Activated CD4-positive, alpha-beta T cell treated with anti-CD3 and anti-CD28 coated beads for 24 hours (primary cell): ENCODE data around the gene SPRR1B.
"Not testable (repeated sequence)": the region's sequence is repeated elsewhere in the genome, so short reads cannot be mapped to it uniquely, and the experiment has no call there.

Experiments
- DNase-seq, 2 donors: peaks; one replicate each; pipeline ENCODE4 v3.0.0-alpha.2; 2020; ENCODE audit warnings: low read depth in 2 of 2

Gene SPRR1B

GRCh38 chr1:153040950-153041631 is 10.1 kb downstream of the SPRR1B start, which contains the start of gene SPRR2D:
SPRR2D (minus strand) TSS chr1:153041120; CDS start chr1:153040346, 774 bp downstream.
- no peak for DNase-seq

DNA sequence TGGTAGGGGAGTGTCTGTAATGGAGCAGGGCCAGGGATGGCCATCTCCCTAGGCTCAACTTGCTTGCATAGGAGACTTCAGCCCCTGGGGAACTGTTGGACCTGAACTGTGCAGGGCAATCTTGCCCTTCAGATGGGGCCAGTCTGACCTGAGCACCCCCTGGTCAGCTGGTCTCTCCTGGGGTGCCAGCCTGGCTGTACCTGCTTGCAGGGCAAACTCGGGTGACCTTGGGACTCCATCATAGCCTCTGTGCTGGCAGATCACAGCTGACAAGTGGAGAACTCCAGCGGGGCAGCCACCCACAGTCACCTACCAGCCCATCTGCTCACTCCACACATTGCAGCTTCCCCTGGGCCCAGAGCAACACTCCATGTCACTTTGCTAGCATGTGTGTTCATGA is 18.2 kb downstream of the SPRR1B start:
- DNase-seq, result no peak

DNA sequence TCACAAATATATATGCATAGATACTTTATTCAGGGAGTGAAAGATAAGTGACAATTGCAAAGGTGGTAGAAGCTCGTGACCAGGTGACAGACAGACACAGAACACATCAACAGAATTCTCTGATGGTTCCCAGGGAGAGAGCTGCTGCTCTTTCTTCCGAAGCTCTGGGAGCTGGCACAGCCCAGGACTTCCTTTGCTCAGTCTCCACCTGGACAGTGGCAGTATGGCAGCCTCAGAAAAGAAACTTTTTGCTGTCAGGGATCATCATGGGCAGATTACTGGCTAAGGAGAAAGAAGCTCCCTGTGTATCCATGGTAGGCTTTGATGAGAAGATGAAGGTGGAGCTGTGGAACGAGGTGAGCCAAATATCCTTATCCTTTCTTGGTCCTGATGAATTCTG is 25.1 kb downstream of the SPRR1B start:
- not testable (repeated sequence) for DNase-seq

DNA sequence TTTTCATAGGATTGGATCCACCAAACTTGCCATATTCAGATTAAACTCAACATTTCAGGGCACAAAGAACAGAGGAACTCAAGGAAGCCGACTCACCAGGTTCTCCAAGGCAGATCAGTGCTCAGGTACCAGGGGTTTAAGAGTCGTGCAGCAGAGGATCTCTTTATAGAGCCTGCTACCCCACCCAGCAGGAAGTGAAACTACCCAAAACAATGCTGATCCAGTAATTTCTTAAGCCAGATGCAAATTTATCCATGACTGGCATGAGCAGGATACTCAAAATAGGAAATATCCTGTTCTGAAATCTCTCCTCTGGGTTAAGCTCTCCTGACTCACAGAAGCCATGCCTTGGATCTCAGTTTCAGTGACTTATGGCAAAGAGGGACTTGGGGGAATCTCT is 26.4 kb downstream of the SPRR1B start, which contains the start of gene SPRR2A:
Gene SPRR2A (minus strand): TSS at position 138 of the 400 bp plus-strand sequence. CDS start 777 bp downstream, outside the sequence.
- DNase-seq, result no peak

GRCh38 chr1:153058154-153058553 is 27.2 kb downstream of the SPRR1B start:
- no peak for DNase-seq

DNA sequence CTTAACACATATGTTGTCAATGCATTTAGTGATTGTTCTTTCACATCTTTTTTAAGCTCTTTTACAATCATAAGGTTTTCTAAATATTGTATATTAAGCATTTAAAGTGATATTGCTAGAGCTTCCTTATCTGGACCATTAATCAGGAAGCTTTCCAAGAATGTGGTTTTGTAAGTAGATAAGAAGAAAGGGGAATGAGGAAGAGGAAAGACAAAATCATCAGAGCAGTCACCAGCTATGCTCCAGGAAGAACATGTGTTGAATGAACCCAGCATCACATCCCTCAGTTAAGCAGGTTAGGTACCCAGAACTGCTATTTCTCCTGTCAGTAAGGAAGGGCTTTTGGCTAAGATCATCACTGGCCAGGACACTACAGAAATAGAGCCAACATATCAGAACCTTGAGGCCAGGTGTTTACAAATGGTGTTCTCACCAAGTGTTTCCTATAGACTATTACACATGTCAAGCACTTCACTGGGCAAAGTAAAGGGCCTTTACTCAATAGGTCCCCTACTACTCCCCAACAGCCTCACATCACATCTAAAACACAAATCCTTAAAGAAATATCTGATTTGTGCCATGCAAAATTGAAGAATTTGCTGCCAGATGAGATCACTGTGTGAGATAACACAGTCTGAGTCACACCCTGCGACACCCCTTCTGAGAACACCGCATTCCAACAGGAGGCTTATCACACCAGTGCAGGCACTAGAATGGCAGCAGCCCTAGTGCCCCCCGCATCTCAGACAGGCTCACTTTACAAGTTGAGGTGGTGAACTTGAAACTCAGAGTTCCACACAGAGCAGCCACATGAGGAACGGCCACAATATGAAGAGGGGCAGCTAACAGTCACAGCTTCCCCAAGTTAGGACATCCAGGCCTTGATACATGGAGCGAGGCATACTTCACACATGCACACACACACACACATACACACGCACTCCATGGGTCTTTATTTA is 28.1 kb downstream of the SPRR1B start:
- no peak for DNase-seq

DNA sequence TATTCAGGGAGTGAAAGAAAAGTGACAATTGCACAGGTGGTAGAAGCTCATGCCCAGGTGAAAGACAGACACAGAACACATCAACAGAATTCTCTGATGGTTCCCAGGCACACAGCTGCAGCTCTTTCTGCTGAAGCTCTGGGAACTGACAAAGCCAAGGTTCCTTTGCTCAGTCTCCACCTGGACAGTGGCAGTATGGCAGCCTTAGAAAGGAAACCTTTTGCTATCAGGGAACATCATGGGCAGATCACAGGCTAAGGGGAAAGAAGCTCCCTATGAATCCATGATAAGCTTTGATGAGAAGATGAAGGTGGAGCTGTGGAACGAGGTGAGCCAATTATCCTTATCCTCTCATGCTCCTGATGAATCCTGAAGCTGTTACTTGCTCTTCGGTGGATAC is 39.2 kb downstream of the SPRR1B start:
- no peak for DNase-seq

DNA sequence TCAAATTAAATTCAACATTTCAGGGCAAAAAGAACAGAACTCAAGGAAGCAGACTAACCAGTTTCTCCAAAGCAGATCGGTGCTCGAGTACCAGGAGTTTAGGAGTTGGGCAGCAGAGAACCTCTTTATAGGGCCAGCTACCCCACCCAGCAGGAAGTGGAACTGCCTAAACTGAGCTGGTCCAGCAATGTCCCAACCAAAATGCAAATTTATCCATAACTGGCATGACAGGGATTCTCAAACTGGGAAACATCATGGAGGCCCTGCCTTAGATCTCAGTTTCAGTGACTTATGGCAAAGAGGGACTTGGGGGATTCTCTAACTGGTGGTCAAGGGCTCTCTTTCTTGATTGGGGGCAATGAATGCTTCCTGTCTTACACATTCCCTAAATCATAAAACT is 40.5 kb downstream of the SPRR1B start, which contains the start of gene SPRR2B:
Gene SPRR2B (minus strand): TSS at position 101 of the 400 bp plus-strand sequence. CDS start 772 bp downstream, outside the sequence.
- no peak for DNase-seq

DNA sequence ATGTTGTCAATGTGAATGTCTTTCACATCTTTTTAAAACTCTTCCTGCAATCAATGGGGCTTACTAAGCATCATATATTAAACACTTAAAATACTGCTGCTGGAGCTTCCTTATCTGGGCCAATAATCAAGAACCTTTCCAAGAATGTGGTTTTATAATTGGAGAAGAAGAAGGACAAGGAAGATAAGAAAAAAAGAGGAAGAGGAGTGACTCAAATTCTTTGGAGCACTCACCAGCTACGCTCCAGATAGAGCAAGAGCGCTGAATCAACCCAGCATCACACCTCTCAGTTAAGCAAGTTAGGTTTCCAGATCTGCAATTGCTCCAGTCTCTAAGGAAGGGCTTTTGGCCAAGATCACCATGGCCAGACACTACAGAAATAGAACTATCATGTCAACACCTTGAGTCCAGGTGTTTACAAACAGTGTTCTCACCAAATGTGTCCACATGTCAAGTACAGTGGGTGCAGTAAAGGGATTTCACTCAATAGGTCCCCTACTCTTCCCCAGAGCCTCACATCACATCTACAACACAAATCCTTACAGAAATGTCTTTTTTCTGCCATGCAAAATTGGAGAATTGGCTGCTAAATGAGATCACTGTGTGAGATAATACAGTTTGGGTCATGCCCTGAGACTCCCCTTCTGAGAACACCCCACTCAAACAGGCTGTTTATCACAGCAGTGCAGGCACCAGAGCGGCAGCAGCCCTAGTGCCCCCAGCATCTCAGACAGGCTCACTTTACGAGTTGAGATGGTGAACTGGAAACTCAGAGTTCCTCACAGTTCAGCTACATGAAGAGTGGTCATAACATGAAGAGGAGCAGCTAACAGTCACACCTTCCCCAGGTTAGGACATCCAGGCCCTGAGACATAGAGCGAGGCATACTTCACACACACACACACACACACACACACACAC is 42.1 kb downstream of the SPRR1B start:
- no peak for DNase-seq

DNA sequence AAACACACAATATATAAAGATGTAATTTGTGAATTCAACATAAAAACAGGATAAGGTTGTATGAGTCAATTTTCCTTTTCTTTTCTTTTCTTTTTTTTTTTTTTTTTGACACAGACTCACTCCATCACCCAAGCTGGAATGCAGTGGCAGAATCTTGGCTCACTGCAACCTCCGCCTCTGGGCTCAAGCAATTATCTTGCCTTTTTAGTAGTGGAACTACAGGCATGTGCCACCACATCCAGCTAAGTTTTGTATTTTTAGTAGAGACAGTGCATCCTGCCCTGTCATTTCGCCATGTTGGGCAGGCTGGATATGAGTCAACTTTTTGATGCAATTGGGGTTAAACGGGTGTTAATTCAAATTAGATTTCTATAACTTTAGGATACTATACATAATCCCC is 50.7 kb downstream of the SPRR1B start:
- DNase-seq, result no peak
